ENCODE measurements around the gene KREMEN1.

DNA sequence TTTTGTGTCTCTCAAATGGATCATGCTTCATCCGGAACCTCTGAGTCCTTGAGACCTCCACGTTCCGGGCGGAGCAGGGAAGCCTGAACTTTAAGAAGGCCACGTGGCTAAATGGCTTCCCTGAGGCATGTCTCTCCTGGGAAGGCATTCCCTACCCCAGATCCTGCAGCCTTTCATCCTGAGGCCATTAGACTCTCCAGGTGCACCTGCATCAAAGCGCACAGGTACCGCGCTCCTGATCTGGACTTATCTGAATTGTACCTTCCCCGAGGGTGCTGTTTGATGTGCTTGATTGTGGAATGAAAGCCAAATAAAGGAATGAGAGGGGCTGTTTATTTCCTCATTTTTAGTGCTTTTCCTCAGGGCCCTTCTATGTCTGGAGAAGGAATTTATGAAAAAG, 33.7 kb upstream of the KREMEN1 start:
- TF ChIP-seq, protein P1, sequence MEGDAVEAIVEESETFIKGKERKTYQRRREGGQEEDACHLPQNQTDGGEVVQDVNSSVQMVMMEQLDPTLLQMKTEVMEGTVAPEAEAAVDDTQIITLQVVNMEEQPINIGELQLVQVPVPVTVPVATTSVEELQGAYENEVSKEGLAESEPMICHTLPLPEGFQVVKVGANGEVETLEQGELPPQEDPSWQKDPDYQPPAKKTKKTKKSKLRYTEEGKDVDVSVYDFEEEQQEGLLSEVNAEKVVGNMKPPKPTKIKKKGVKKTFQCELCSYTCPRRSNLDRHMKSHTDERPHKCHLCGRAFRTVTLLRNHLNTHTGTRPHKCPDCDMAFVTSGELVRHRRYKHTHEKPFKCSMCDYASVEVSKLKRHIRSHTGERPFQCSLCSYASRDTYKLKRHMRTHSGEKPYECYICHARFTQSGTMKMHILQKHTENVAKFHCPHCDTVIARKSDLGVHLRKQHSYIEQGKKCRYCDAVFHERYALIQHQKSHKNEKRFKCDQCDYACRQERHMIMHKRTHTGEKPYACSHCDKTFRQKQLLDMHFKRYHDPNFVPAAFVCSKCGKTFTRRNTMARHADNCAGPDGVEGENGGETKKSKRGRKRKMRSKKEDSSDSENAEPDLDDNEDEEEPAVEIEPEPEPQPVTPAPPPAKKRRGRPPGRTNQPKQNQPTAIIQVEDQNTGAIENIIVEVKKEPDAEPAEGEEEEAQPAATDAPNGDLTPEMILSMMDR (IDR thresholded peaks at IDR 0.05): no peak
- TF ChIP-seq EP300 (IDR thresholded peaks at IDR 0.05): no peak
- no peak for TF ChIP-seq POLR2A (IDR thresholded peaks at IDR 0.05)
